Natural killer cell treated with Interleukin-12 subunit alpha and Interleukin-12 subunit beta and Interleukin-15 and Interleukin-18, amount 100 ng/mL, for 72 hours (primary cell): Measurements from ENCODE around the gene CADM3. TPM values are rescaled to one million over a fixed set of nuclear protein-coding genes. Genes with fewer than 3 reads are reported as not detected.

Experiments used
- ATAC-seq, 2 donors: fragments of 150-1000 bp; cut with Tn5 transposase in 1 of 2; sonication (Bioruptor Pico), chemical (Tn5 transposase) in 1 of 2; 2 replicates each; pipeline ENCODE4 v1.10.0; 2021
- DNase-seq: peaks from one replicate; pipeline ENCODE4 v3.0.0; 2022; ENCODE audit warnings: low spot score
- H3K27ac Mint-ChIP-seq, 2 donors: 1 replicate in 1 of 2; 2 replicates in 1 of 2; pipeline ENCODE4 v1.8.0; 2022; ENCODE audit warnings: mixed read lengths in 2 of 2, mild to moderate bottlenecking in 1 of 2, moderate library complexity in 1 of 2
- H3K27me3 Mint-ChIP-seq, 2 donors: 1 replicate in 1 of 2; 2 replicates in 1 of 2; pipeline ENCODE4 v1.8.0; 2022; ENCODE audit warnings: mixed read lengths in 2 of 2
- H3K36me3 Mint-ChIP-seq: one replicate; pipeline ENCODE4 v1.8.0; 2022; ENCODE audit warnings: mixed read lengths
- H3K4me1 Mint-ChIP-seq, 2 donors: 1 replicate in 1 of 2; 2 replicates in 1 of 2; pipeline ENCODE4 v1.8.0; 2022; ENCODE audit warnings: low read depth in 2 of 2, mixed read lengths in 2 of 2, mild to moderate bottlenecking in 1 of 2
- H3K4me3 Mint-ChIP-seq: one replicate; pipeline ENCODE4 v1.8.0; 2022; ENCODE audit warnings: mixed read lengths
- H3K9me3 Mint-ChIP-seq: 2 replicates; pipeline ENCODE4 v1.8.0; 2022; ENCODE audit warnings: mixed read lengths
- total RNA-seq, 2 donors: library from RNA; stranded (reverse); gene quantifications; one replicate each; pipeline ENCODE4 v1.2.3, GENCODE V29; 2022

CADM3 gene
- total RNA-seq, 2 donors from 2014 or later = not detected

GRCh38 chr1:159161719-159162026 is 9.7 kb upstream of the CADM3 start:
- Mint-ChIP-seq H3K9me3 (no peaks in the 10 kb centered on the region), H3K27ac (no peak overlapping the region), H3K27me3 (peaks cover 38 to 71% of the 10 kb centered on the region in 2 donors), H3K4me3 (no peak overlapping the region), H3K4me1 (peaks cover 5 to 7% of the 10 kb centered on the region in 2 donors), H3K36me3 (no peaks in the 10 kb centered on the region)
- no peak for ATAC-seq
- no peak for DNase-seq

GRCh38 chr1:159162516-159163265 is 8.7 kb upstream of the CADM3 start:
- no peak for DNase-seq
- H3K9me3 Mint-ChIP-seq = no peaks in the 10 kb centered on the region
- H3K36me3 Mint-ChIP-seq = no peaks in the 10 kb centered on the region
- no peak overlapping the region for H3K27ac Mint-ChIP-seq
- H3K27me3 Mint-ChIP-seq = peaks cover 34 to 67% of the 10 kb centered on the region in 2 donors
- ATAC-seq = no peak
- peaks cover 5 to 7% of the 10 kb centered on the region in 2 donors for H3K4me1 Mint-ChIP-seq
- no peak overlapping the region for H3K4me3 Mint-ChIP-seq

- no peak for ATAC-seq
- no peak overlapping the region for H3K27ac Mint-ChIP-seq
- H3K27me3 Mint-ChIP-seq = peaks cover 37 to 72% of the 10 kb centered on the region in 2 donors
- H3K9me3 Mint-ChIP-seq = no peaks in the 10 kb centered on the region
- no peak for DNase-seq
- no peak overlapping the region for H3K4me3 Mint-ChIP-seq
- H3K4me1 Mint-ChIP-seq = peaks cover 5 to 7% of the 10 kb centered on the region in 2 donors
- no peaks in the 10 kb centered on the region for H3K36me3 Mint-ChIP-seq
Observed at GRCh38 chr1:159163614-159164228, 7.7 kb upstream of the CADM3 start.

GRCh38 chr1:159168043-159168442 is 3.4 kb upstream of the CADM3 start:
- H3K27me3 Mint-ChIP-seq = peaks cover 49 to 77% of the 10 kb centered on the region in 2 donors
- peaks cover 4 to 6% of the 10 kb centered on the region in 2 donors for H3K4me1 Mint-ChIP-seq

GRCh38 chr1:159170639-159171038 is 776 bp upstream of the CADM3 start:
- H3K9me3 Mint-ChIP-seq = no peaks in the 10 kb centered on the region
- peaks cover 60 to 86% of the 10 kb centered on the region in 2 donors for H3K27me3 Mint-ChIP-seq
- H3K4me3 Mint-ChIP-seq = no peak overlapping the region
- no peak overlapping the region for H3K27ac Mint-ChIP-seq
- DNase-seq = no peak
- H3K36me3 Mint-ChIP-seq = peaks cover 6% of the 10 kb centered on the region
- no peak for ATAC-seq
- peaks cover 4 to 6% of the 10 kb centered on the region in 2 donors for H3K4me1 Mint-ChIP-seq

More at GRCh38 chr1:159168043-159168442, 3.4 kb upstream of the CADM3 start:
- Mint-ChIP-seq H3K4me3 (no peak overlapping the region), H3K27ac (no peak overlapping the region), H3K9me3 (no peaks in the 10 kb centered on the region), H3K36me3 (peaks cover 6% of the 10 kb centered on the region)
- DNase-seq (no peak), ATAC-seq (no peak)

GRCh38 chr1:159171688-159172501 is 480 bp downstream of the CADM3 start:
- Mint-ChIP-seq H3K27me3 (peaks cover 53 to 75% of the 10 kb centered on the region in 2 donors), H3K4me1 (peaks cover 4 to 6% of the 10 kb centered on the region in 2 donors)
- peak in 1 of 2 donors; percentile 45 for ATAC-seq

GRCh38 chr1:159172614-159173291 is 1.3 kb downstream of the CADM3 start:
- H3K9me3 Mint-ChIP-seq = no peaks in the 10 kb centered on the region
- H3K27me3 Mint-ChIP-seq = peaks cover 50 to 70% of the 10 kb centered on the region in 2 donors
- H3K4me1 Mint-ChIP-seq = peaks cover 4 to 6% of the 10 kb centered on the region in 2 donors
- no peak for ATAC-seq
- H3K36me3 Mint-ChIP-seq = peaks cover 6% of the 10 kb centered on the region
- H3K27ac Mint-ChIP-seq = no peak overlapping the region
- DNase-seq = no peak
- no peak overlapping the region for H3K4me3 Mint-ChIP-seq

More at GRCh38 chr1:159171688-159172501, 480 bp downstream of the CADM3 start:
- DNase-seq = no peak
- no peak overlapping the region for H3K4me3 Mint-ChIP-seq
- H3K36me3 Mint-ChIP-seq = peaks cover 6% of the 10 kb centered on the region
- no peaks in the 10 kb centered on the region for H3K9me3 Mint-ChIP-seq
- H3K27ac Mint-ChIP-seq = no peak overlapping the region

- no peak overlapping the region for H3K27ac Mint-ChIP-seq
- no peak overlapping the region for H3K4me3 Mint-ChIP-seq
- no peaks in the 10 kb centered on the region for H3K9me3 Mint-ChIP-seq
- peaks cover 4 to 6% of the 10 kb centered on the region in 2 donors for H3K4me1 Mint-ChIP-seq
- peaks cover 46 to 65% of the 10 kb centered on the region in 2 donors for H3K27me3 Mint-ChIP-seq
- ATAC-seq (no peak), DNase-seq (no peak)
- H3K36me3 Mint-ChIP-seq = peaks cover 6% of the 10 kb centered on the region
Observed at GRCh38 chr1:159173320-159173719, 1.9 kb downstream of the CADM3 start.

- peaks cover 4 to 6% of the 10 kb centered on the region in 2 donors for H3K4me1 Mint-ChIP-seq
- ATAC-seq (no peak), DNase-seq (no peak)
- H3K4me3 Mint-ChIP-seq = no peak overlapping the region
- H3K27me3 Mint-ChIP-seq = peaks cover 41 to 55% of the 10 kb centered on the region in 2 donors
- H3K27ac Mint-ChIP-seq = no peak overlapping the region
- H3K36me3 Mint-ChIP-seq = peaks cover 6% of the 10 kb centered on the region
- H3K9me3 Mint-ChIP-seq = no peaks in the 10 kb centered on the region
Observed at GRCh38 chr1:159175571-159175970, 4.2 kb downstream of the CADM3 start.

- H3K9me3 Mint-ChIP-seq = no peaks in the 10 kb centered on the region
- no peak overlapping the region for H3K4me3 Mint-ChIP-seq
- H3K27ac Mint-ChIP-seq = no peak overlapping the region
- ATAC-seq = peak in 1 of 2 donors; percentile 48
- H3K27me3 Mint-ChIP-seq = peaks cover 44 to 54% of the 10 kb centered on the region in 2 donors
- H3K36me3 Mint-ChIP-seq = no peaks in the 10 kb centered on the region
- DNase-seq = no peak
- H3K4me1 Mint-ChIP-seq = no peaks in the 10 kb centered on the region
Observed at GRCh38 chr1:159177272-159177907, 6.0 kb downstream of the CADM3 start.

GRCh38 chr1:159179906-159180305 is 8.5 kb downstream of the CADM3 start:
- H3K9me3 Mint-ChIP-seq = no peaks in the 10 kb centered on the region
- no peak overlapping the region for H3K27ac Mint-ChIP-seq
- H3K27me3 Mint-ChIP-seq = peaks cover 40 to 46% of the 10 kb centered on the region in 2 donors
- H3K4me3 Mint-ChIP-seq = no peak overlapping the region
- H3K36me3 Mint-ChIP-seq = no peaks in the 10 kb centered on the region
- no peaks in the 10 kb centered on the region for H3K4me1 Mint-ChIP-seq
- DNase-seq (no peak), ATAC-seq (no peak)

- ATAC-seq (no peak), DNase-seq (no peak)
- peaks cover 36 to 41% of the 10 kb centered on the region in 2 donors for H3K27me3 Mint-ChIP-seq
- no peaks in the 10 kb centered on the region for H3K4me1 Mint-ChIP-seq
- no peaks in the 10 kb centered on the region for H3K9me3 Mint-ChIP-seq
- H3K36me3 Mint-ChIP-seq = no peaks in the 10 kb centered on the region
- H3K27ac Mint-ChIP-seq = no peak overlapping the region
- H3K4me3 Mint-ChIP-seq = no peak overlapping the region
Observed at GRCh38 chr1:159180516-159180915, 9.1 kb downstream of the CADM3 start.
